Epithelial cell of prostate (primary cell): ENCODE measurements around the gene UGT2A3.

Source experiments
- DNase-seq: peaks from one replicate; pipeline ENCODE4 v3.0.0-alpha.2; 2011; ENCODE audit warnings: low read depth, low spot score
- H3K27ac ChIP-seq: fragments of 450-650 bp; 2 replicates; pipeline ENCODE4 v1.5.1; 2017; ENCODE audit warnings: mild to moderate bottlenecking

UGT2A3 gene

DNA sequence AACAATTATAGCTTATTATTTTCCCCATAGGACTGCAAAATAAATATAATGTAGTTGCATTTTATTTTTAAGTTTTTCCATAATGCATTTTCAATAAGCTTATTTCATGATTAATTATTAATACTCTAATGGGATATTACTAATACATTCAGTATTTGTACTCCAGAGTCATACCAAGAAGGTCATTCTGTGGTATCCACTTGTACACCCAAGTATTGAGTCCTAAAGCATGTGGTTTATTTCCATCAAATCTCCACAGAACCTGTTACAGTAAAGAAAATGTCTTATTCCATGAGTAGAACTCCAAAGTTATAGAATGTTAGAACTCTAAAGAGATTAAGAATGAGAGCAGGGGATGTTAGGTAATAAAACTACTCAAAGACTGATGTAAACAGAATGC, 30.6 kb downstream of the UGT2A3 start:
- no peak overlapping the region for H3K27ac ChIP-seq
- DNase-seq = no peak

DNA sequence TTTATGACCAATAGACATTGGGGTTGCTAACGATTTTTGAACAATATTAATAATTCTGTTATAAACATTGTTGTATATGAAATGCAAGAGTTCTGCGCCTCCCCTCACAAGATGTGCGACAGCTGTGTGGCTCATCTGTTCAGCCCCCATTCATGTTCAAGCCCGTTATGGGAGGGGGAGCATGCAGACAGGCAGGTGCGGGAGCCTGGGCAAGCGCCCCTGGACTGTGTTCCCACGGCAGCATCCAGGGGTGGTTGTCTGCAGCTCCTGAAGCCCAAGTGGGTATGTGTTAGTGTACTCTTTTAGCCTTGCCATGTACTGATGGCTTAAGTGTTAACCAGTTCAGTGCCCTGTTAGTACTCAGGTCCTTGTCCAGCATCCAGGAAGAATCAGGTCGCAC, 34.6 kb downstream of the UGT2A3 start:
- no peak overlapping the region for H3K27ac ChIP-seq
- no peak for DNase-seq

DNA sequence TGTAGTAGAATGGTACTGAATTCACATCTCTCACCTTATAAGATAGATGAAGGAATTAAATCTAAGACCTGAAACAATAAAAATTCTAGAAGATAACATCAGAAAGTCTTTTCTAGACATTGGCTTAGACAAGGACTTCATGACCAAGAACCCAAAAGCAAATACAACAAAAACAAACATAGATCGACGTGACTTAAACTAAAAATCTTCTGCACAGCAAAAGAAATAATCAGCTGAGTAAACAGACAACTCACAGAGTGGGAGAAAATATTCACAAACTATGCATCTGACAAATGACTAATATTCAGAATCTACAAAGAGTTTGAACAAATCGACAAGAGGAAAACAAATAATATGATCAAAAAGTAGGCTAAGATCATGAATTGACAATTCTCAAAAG, 38.8 kb downstream of the UGT2A3 start:
- no peak for DNase-seq
- no peak overlapping the region for H3K27ac ChIP-seq

DNA sequence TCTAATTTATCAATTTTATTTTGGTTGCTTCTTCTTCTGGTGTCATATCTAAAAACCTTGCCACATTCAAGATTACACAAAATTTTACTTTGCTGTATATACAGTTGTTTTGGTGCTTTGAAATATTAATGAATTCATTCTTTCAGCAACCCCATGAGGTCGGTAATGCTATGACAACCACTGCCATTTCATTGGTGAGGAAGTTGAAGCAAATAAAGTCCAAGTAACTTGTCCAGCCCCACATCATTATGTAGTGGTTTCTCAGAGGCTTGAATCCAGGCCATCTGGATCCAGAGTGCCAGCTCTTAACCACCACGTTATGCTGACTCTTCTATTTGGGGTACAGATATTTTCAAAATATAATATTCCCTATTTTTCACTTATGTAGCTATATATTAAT, 42.2 kb downstream of the UGT2A3 start:
- no peak overlapping the region for H3K27ac ChIP-seq
- no peak for DNase-seq

DNA sequence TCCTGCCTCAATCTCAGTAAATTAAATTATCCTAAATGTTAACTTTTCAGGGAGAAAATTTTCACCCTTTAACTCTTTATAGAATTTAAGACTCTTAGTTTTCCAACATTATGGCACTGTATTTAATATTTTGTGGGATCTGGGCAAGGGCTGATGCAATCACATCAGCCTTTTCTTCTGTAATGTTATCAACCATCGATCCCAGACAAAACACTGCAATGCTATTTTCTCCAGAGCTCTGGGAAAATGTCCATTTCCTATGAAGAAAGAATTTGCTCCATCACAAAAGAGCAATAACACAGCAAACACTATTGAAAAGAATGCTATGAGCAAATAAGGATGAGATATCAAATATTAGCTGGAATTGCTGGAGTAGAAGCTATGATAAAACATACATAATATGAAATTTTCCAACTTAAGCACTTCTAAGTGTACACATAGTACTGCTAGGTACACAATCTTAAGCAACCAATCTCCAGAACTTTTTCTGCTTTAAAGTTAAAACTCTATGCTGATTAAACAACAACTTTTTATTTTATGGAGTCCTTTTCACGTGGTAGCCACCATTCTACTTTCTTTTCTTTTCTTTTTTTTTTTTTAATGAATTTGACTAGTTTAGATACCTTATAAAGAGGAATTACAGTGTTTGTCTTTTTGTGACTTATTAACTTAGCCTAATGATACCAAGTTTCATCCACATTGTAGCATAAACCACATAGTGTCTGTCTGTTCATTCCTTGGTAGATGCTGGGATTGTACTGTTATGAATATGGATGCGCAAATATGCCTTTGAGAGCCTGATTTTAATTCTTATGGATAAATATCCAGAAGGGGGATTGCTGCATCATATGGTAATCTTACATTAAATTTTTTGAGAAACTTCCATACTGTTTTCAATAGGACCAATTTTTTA, 43.6 kb downstream of the UGT2A3 start:
- H3K27ac ChIP-seq = no peak overlapping the region
- no peak for DNase-seq

DNA sequence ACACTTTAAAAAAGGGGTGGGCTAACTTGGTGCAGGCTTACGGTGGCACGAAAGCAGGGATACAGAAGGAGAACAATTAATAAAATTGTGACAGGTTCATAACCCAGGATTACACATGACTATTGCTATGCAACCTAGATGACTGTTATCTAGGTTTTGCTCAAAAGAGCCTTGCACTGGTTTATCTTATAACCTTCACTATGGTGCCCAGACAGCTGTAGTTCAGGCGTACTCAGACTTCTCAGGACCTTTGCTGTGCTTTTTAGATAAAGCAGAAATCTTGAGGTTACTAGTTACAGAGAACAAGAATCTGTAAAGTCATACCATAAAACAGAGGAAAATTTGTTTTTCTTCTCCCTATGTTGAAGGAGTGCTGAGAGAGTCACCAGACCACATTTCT, 44.4 kb downstream of the UGT2A3 start:
- no peak overlapping the region for H3K27ac ChIP-seq
- no peak for DNase-seq

DNA sequence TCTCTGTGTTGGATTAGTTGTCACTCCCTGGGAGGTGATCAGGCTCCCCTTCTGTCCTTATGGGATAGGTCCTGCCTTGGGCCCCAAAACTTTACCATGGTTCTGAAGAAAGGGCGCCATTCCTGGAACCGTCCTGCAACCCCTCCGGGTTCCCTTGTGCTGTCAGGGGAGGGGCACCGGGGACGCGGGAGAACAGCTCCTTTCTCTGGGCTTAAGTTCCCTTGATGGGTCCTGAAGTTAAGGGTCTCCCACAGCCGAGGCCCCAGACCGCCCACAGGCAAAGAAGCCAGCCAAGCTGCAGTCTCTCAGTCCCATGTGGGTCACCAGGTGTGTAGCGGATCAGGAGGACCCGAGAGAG, 44.8 kb downstream of the UGT2A3 start:
- no peak overlapping the region for H3K27ac ChIP-seq
- DNase-seq = no peak

DNA sequence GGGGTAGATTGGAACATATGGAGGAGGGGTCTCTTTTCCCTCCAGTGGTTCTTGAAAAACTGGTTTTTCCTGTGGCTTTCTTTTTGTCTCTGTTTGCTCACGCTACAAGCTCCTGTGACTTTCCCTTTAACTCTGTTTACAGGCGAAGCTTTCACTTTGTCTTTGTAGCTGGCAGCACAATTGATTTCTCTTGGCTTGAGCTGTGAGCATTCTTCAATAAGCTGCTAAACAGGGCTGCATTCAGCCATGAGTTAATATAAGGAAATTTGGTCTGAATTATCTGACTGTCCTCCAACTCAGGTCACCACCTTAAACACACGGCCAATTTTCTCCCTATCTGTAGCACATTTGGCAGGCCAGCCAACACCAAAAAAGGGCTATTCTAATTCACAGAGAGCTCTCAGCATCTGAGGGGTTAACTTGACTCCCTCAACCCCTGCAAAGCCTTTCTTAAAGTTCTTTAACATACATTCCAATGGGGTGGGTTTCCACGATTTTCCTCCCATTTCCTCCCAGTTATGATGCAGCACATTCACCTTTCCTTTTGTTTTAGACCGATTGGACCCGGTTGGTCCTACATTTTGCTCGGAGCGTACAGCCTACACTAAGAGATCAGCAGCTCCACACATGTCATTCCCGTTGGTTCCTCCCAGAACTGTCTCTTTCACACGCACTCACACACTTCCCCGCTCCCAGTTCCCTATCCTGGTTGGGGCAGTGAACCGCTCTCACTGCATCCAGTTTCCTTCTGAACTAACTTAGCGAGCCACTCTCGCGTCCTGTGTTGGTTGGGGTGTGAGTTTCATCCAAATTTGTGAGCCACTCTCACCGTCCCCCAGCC, 45.4 kb downstream of the UGT2A3 start:
- no peak overlapping the region for H3K27ac ChIP-seq
- DNase-seq = no peak

DNA sequence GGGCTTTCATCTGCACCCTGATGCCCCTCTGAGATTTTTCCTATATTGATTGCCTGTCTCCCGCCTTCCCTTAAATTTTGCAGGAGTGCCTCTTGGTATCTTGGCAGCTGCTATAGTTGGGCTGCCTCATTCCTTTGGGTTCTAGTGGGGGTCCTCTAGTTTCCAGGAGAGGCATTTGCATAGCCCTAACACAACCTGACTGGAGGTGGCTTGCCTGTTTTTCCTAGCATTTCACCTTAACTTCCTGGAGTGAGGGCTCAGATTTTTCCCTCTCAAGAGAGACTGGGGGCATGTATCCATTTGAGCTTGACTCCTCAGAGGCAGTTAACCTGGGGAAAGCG, 46.0 kb downstream of the UGT2A3 start:
- DNase-seq = no peak
- no peak overlapping the region for H3K27ac ChIP-seq

DNA sequence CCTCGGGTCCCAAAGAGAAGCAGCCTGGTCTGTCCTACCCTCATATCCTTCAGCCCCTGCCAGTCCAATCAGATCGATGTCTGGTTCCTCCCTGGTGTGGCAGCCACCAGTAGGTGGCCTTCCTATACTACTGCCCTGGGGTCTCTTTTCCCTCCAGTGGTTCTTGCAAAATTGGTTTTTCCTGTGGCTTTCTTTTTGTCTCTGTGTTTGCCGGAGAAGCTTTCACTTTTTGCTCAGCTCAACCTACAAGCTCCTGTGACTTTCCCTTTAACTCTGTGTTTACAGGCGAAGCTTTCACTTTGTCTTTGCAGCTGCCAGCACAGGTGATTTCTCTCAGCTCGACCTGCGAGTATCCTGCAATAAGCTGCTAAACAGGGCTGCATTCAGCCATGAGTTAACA, 46.8 kb downstream of the UGT2A3 start:
- DNase-seq = no peak
- no peak overlapping the region for H3K27ac ChIP-seq

DNA sequence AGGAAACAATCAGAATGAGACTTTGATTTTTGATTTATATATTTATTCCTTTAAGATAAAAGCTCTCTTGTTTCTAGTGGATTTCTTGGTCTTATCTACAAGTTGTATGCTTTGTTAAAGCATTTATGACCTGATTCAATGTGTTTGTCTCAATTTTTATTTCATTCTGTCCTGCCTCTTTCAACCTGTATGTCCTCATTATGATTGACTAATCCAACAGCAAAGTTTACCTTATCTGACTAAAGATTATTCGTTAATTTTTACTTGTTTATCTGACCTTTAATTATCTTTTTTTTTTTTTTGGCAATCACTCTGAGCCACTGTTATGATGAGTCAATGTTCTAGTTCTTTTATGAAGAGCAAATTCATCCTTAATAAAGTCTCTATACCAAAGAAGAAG, 54.9 kb downstream of the UGT2A3 start:
- no peak for DNase-seq
- H3K27ac ChIP-seq = no peak overlapping the region

DNA sequence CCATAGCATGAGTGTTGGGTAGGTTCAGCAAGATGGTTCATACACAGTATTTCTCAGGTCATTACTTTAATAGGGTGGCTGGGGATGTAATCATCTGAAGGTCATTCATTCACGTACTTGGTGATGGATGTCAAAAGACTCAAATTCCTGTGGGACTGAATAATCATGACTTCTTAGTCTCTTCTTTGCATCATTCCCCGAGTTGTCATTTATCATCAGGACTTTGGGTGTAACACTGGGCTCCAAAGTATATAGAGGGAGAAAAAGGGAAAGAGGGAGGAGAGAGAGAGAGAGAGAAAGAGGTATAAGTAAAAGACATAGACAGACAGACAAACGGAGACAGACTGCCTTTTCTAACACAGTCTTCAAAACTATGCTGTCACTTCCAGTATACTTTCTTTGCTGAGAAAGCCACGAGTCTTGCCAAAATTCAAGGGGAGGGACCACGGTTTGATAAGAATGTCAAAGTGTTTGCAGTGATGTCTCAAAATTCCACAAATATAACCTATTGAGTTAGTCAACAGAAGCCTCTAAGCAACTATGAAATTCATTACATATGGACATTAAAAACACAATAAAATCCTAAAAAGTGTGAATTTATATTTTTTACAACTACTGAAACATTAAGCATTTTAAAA, 55.9 kb downstream of the UGT2A3 start:
- DNase-seq = no peak
- no peak overlapping the region for H3K27ac ChIP-seq

DNA sequence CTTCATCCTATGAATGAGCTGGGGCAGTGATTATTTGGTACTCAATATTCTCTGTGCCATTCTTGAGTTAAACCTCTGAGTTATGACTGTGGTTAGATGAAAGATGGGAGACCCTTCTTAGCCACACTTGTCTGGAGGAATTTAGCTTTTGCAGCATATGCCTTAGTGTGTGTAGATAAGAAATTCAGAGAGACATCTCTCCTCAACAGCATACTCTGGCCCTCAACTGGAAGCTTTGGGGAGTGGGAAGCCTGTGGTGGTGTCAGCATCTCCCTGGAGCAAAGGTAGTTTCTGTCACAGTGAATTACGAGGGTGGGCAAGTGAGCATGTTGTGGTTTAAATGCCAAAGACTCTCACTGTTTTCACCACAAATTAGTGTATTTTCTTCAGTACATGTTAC, 58.7 kb downstream of the UGT2A3 start:
- no peak for DNase-seq
- H3K27ac ChIP-seq = no peak overlapping the region

DNA sequence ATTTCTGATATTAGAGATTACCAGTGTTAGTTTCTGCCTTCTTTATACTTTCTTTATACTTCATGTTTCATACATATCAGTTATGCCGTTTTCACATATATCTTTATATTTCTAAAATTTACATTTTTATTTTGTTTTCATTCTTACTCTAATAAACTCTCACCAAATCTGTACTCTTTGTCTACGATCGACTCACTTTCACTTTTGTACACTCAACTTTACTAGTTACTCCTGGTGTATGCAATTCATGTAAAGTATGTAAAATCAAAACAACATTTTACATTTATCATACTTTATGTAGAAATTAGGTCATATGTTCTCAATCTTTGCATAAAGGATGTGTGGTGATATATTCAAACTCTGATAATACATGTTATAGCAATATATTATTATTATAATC, 59.9 kb downstream of the UGT2A3 start:
- DNase-seq = no peak
- H3K27ac ChIP-seq = no peak overlapping the region

DNA sequence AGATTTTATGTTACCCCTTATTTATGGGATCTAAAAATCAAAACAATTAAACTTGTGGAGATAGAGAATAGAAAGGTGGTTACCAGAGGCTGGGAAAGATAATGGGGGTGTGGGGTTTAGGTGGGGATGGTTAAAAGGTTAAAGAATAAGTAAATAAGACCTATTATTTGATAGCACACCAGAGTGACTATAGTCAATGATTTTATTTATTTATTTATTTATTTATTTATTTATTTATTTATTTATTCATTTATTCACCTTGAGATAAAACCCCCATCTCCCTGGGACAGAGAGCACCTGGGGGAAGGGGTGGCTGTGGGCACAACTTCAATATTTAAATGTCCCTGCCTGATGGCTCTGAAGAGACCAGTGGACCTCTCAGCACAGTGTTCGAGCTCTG, 66.1 kb downstream of the UGT2A3 start:
- H3K27ac ChIP-seq = no peak overlapping the region
- DNase-seq = no peak

DNA sequence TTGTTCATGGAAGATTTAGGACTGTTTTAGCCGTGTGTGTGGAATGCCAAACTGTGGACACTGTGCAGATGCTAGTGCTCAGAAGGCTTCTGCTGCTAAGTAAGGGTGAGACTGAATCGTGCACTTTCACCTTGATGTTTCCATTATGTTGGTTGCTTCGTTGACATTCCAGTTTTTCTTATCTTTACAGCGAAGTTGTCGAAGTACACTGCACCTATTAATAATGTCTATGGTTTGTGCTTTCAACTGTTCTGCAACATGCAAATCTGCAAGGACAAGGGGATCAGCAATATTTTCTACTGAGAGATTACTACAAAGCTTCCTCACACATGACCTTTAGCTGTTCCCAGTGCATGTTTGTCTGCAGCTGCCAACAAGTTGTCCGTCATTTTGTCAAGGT, 67.7 kb downstream of the UGT2A3 start:
- no peak for DNase-seq
- no peak overlapping the region for H3K27ac ChIP-seq
